Measurements from ENCODE around the gene CWC22.

Gene CWC22

DNA sequence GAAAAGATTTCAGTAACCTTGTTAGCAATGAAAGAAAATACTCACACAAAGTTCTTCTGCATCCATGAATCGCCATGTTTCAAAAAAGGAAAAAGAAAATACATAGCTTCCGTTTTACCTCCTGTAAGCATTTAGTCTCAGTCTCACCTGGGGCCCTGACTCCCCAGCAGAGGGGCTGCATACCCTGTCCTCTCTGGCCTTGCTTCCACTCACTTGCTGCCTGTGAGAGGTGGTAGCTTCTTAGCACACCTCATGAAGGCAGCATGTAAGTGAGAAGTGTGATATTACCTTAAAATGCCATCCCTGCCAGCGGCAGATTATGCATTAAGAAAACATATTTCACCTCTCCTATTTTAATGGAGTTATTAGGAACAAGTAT lies 96.4 kb downstream of the CWC22 start:
- Histone ChIP-seq H4K20me1 (ENCODE audit: insufficient read depth, low read length) (no peaks in the 10 kb centered on the region), H3K4me3 (ENCODE audit: low read length) (no peak overlapping the region), H3K27me3 (replicated peaks; ENCODE audit: insufficient read depth, low read length) (no peaks in the 10 kb centered on the region), H3K9ac (ENCODE audit: low read length) (no peak overlapping the region), H3K36me3 (replicated peaks; ENCODE audit: insufficient read depth, low read length) (no peaks in the 10 kb centered on the region), H2AFZ (ENCODE audit: low read length) (no peak overlapping the region), H3K4me2 (ENCODE audit: low read depth, low read length) (no peak overlapping the region), H3F3A (ENCODE audit: insufficient read depth, low read length) (no peaks in the 10 kb centered on the region), H3K79me2 (ENCODE audit: low read length) (no peaks in the 10 kb centered on the region), H3K27ac (ENCODE audit: low read length) (no peak overlapping the region), H3K4me1 (ENCODE audit: low read length) (no peaks in the 10 kb centered on the region), H3K9me3 (replicated peaks; ENCODE audit: insufficient read depth, low read length) (no peaks in the 10 kb centered on the region), H3K9me2 (replicated peaks; ENCODE audit: insufficient read depth, low read length) (no peaks in the 10 kb centered on the region)
- DNase-seq, result no peak
- TF ChIP-seq EZH2 (optimal IDR thresholded peaks at IDR 0.05; ENCODE audit: low read depth, low read length), result no peak
- TF ChIP-seq, protein P1, sequence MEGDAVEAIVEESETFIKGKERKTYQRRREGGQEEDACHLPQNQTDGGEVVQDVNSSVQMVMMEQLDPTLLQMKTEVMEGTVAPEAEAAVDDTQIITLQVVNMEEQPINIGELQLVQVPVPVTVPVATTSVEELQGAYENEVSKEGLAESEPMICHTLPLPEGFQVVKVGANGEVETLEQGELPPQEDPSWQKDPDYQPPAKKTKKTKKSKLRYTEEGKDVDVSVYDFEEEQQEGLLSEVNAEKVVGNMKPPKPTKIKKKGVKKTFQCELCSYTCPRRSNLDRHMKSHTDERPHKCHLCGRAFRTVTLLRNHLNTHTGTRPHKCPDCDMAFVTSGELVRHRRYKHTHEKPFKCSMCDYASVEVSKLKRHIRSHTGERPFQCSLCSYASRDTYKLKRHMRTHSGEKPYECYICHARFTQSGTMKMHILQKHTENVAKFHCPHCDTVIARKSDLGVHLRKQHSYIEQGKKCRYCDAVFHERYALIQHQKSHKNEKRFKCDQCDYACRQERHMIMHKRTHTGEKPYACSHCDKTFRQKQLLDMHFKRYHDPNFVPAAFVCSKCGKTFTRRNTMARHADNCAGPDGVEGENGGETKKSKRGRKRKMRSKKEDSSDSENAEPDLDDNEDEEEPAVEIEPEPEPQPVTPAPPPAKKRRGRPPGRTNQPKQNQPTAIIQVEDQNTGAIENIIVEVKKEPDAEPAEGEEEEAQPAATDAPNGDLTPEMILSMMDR (IDR thresholded peaks at IDR 0.05; ENCODE audit: low read length), result no peak
- TF ChIP-seq EZH2phosphoT487 (IDR thresholded peaks at IDR 0.05; ENCODE audit: low read length), result no peak

DNA sequence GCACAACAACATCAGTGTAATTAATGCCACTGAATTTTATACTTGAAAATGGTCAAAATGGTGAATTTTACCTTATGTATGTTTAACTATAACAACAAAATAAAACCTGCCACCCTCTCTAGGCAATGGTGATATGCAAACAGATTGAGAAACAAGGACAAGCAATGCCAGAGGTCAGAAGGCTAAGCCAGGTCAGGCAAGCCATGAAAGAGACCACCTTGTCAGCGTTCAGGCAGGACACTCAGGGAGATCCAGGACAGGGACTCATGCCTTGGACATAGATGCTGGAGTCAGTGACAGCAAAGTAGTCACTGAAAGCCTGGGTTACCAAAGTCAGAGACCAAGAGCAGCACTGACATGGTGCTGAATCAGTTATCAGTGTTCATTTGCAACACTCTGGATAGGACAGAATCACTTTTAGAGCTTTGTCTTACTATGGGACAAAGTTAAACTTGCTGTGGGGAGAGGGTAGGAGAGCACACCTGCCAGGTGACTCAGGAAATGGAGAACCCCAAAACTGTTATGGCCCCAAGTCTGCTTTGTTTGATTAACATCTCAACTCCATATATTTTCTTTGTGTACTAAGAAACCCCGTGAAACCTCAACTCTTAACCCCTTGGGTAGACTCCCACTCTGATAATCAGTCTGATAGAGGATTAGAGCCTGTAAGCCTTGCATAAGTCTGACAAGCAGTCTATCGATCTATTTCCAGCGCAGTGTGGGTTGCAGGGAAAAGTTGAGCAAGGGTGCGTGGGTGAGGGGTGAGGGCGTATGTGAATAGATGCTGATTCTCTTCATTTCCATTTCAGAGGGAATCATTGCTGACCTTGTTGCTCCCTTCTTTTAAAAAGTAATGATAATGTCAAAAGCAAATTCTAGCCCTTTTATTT lies 97.0 kb downstream of the CWC22 start:
- DNase-seq, result no peak
- no peaks in the 10 kb centered on the region for H3K9me3 ChIP-seq (replicated peaks; ENCODE audit: insufficient read depth, low read length)
- H3F3A ChIP-seq (ENCODE audit: insufficient read depth, low read length), result no peaks in the 10 kb centered on the region
- no peaks in the 10 kb centered on the region for H3K79me2 ChIP-seq (ENCODE audit: low read length)
- no peaks in the 10 kb centered on the region for H4K20me1 ChIP-seq (ENCODE audit: insufficient read depth, low read length)
- no peak overlapping the region for H3K27ac ChIP-seq (ENCODE audit: low read length)
- no peak for TF ChIP-seq EZH2 (optimal IDR thresholded peaks at IDR 0.05; ENCODE audit: low read depth, low read length)
- TF ChIP-seq EZH2phosphoT487 (IDR thresholded peaks at IDR 0.05; ENCODE audit: low read length), result no peak
- TF ChIP-seq, protein P1 (IDR thresholded peaks at IDR 0.05; ENCODE audit: low read length), result no peak
- H3K9ac ChIP-seq (ENCODE audit: low read length), result no peak overlapping the region
- H2AFZ ChIP-seq (ENCODE audit: low read length), result no peak overlapping the region
- H3K27me3 ChIP-seq (replicated peaks; ENCODE audit: insufficient read depth, low read length), result no peaks in the 10 kb centered on the region
- H3K4me3 ChIP-seq (ENCODE audit: low read length), result no peak overlapping the region
- no peaks in the 10 kb centered on the region for H3K36me3 ChIP-seq (replicated peaks; ENCODE audit: insufficient read depth, low read length)
- H3K4me1 ChIP-seq (ENCODE audit: low read length), result no peaks in the 10 kb centered on the region
- H3K4me2 ChIP-seq (ENCODE audit: low read depth, low read length), result no peak overlapping the region
- H3K9me2 ChIP-seq (replicated peaks; ENCODE audit: insufficient read depth, low read length), result no peaks in the 10 kb centered on the region

DNA sequence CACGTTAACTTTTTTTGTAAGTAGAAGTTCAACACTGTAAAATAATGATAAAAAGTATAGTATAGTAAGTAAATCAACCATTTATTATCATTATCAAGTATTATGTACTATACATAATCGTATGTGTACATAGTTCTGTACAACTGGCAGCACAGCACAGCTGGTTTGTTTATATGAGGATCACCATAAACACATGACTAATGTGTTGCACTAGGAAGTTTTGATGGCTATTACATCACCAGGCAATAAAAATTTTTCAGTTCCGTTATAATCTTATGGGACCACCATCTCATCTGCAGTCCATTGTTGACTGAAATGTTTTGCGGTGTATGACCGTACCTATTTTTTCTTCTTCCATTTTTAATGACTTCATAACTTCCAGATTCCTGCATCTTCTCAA lies 106.4 kb downstream of the CWC22 start:
- Histone ChIP-seq H2AFZ (ENCODE audit: low read length) (no peak overlapping the region), H4K20me1 (ENCODE audit: insufficient read depth, low read length) (no peaks in the 10 kb centered on the region), H3K9ac (ENCODE audit: low read length) (no peak overlapping the region), H3K79me2 (ENCODE audit: low read length) (no peaks in the 10 kb centered on the region), H3K9me3 (replicated peaks; ENCODE audit: insufficient read depth, low read length) (no peaks in the 10 kb centered on the region), H3K27me3 (replicated peaks; ENCODE audit: insufficient read depth, low read length) (no peaks in the 10 kb centered on the region), H3K9me2 (replicated peaks; ENCODE audit: insufficient read depth, low read length) (no peaks in the 10 kb centered on the region), H3K36me3 (replicated peaks; ENCODE audit: insufficient read depth, low read length) (no peaks in the 10 kb centered on the region), H3F3A (ENCODE audit: insufficient read depth, low read length) (no peaks in the 10 kb centered on the region), H3K27ac (ENCODE audit: low read length) (no peak overlapping the region), H3K4me2 (ENCODE audit: low read depth, low read length) (no peak overlapping the region), H3K4me3 (ENCODE audit: low read length) (no peak overlapping the region), H3K4me1 (ENCODE audit: low read length) (peaks cover 7% of the 10 kb centered on the region)
- DNase-seq, result no peak
- TF ChIP-seq EZH2phosphoT487 (IDR thresholded peaks at IDR 0.05; ENCODE audit: low read length) (no peak), EZH2 (optimal IDR thresholded peaks at IDR 0.05; ENCODE audit: low read depth, low read length) (no peak)
- TF ChIP-seq, protein P1 (IDR thresholded peaks at IDR 0.05; ENCODE audit: low read length), result no peak

All from MM.1S (cell line).